GM12875 (cell line): Measurements from ENCODE around the gene KRAS.

ENCODE experiments used
- H3K4me3 ChIP-seq: one replicate; pipeline ENCODE4 v1.5.1; 2011; ENCODE audit warnings: low read depth, low read length, control low read depth
- TF ChIP-seq, protein P1 (sequence below): IDR thresholded peaks from 2 replicates; pipeline ENCODE4 v1.5.1; 2011; ENCODE audit warnings: low read depth, mild to moderate bottlenecking, control low read depth, inconsistent platforms, low read length, moderate library complexity, borderline replicate concordance; ENCODE audit not compliant: insufficient read depth

The KRAS gene

GRCh38 chr12:25241167-25242020, 9.3 kb downstream of the KRAS start:
- TF ChIP-seq, protein P1, sequence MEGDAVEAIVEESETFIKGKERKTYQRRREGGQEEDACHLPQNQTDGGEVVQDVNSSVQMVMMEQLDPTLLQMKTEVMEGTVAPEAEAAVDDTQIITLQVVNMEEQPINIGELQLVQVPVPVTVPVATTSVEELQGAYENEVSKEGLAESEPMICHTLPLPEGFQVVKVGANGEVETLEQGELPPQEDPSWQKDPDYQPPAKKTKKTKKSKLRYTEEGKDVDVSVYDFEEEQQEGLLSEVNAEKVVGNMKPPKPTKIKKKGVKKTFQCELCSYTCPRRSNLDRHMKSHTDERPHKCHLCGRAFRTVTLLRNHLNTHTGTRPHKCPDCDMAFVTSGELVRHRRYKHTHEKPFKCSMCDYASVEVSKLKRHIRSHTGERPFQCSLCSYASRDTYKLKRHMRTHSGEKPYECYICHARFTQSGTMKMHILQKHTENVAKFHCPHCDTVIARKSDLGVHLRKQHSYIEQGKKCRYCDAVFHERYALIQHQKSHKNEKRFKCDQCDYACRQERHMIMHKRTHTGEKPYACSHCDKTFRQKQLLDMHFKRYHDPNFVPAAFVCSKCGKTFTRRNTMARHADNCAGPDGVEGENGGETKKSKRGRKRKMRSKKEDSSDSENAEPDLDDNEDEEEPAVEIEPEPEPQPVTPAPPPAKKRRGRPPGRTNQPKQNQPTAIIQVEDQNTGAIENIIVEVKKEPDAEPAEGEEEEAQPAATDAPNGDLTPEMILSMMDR = peak; percentile 33; the same call in 1 of the 2 replicates

GRCh38 chr12:25236626-25237025, 14.1 kb downstream of the KRAS start:
- no peak overlapping the region for H3K4me3 ChIP-seq
- TF ChIP-seq, protein P1 = no peak

More at GRCh38 chr12:25241167-25242020, 9.3 kb downstream of the KRAS start:
- no peak overlapping the region for H3K4me3 ChIP-seq

GRCh38 chr12:25236190-25236589, 14.5 kb downstream of the KRAS start:
- no peak overlapping the region for H3K4me3 ChIP-seq
- TF ChIP-seq, protein P1 = no peak

DNA sequence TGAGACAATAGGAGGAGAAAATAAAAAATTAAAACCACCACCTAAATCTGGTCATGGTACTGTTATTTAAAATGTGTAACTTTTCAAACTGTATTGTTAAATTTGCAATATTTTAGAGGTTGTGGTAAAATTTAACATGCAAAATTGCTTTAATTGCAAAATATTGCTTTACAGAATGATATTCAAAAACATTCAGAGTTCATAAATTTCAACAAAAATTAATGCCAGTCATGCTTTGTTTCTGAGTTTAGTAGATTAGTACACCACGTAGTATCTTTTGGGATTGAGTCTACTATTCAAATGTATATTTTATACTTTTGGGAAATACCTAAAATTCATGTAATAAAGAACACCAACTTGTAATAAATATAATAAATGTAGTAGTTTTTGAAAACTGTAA, 37.4 kb downstream of the KRAS start:
- H3K4me3 ChIP-seq = no peak overlapping the region
- TF ChIP-seq, protein P1 = no peak

DNA sequence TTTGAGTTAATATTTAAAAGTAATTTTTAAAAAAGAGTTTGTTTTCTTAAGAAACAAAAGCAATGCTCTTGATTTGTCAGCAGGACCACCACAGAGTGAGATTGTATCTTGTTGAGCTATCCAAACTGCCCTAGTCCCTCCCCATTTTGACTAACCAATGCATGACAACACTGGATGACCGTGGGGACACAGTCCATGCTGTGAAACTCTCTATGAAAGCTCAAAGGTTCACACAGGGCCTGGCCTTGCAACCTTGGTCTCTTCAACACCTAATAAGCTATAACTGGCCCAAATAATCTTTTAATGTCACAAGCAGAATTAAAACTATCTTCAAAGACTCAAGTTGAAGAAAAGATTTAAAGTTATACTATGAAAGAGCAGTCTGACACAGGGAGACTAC, 42.2 kb downstream of the KRAS start:
- H3K4me3 ChIP-seq = no peak overlapping the region
- TF ChIP-seq, protein P1 = no peak

DNA sequence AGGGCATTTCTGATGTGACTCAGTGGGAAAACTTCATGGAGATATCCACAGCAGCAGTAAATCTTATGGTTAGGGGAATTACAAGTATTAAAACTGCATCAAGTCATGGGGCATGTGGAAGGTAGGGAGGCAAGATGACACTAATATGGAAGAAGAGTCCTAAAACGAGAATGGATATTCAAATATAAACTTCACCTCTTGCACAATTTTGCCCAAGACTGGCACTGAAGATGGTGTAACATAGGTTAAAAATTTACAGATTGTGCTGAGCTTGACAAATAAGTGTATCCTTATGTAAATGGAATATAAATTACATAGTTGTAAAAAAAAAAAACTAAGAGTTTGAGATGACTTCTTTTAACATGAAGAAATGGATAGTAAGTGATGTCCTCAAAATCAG, 42.9 kb downstream of the KRAS start:
- H3K4me3 ChIP-seq = no peak overlapping the region
- TF ChIP-seq, protein P1 = no peak

- no peak overlapping the region for H3K4me3 ChIP-seq
- TF ChIP-seq, protein P1 = no peak
These were observed 43.3 kb downstream of the KRAS start for GRCh38 chr12:25207411-25207810.
